Esophagus mucosa (tissue), 1 donor: Measurements from ENCODE around the gene ACBD6. TPM values are rescaled to one million over a fixed set of nuclear protein-coding genes. Genes with fewer than 3 reads are reported as not detected.
"Not testable (repeated sequence)": the region's sequence is repeated elsewhere in the genome, so short reads cannot be mapped to it uniquely, and the experiment has no call there.

Experiments used
- ATAC-seq: fragments of 200-7000 bp; cut with Tn5 transposase; one replicate; pipeline ENCODE4 v1.9.1; 2020
- total RNA-seq: library from RNA; stranded (reverse); gene quantifications from one replicate; pipeline ENCODE4 v1.2.4, GENCODE V29; 2023
- donor health status: DM: yes; HTN: yes; CAD: no.

Gene ACBD6
- total RNA-seq: 24.2 TPM

- ATAC-seq: peak; percentile 93
Measured at GRCh38 chr1:180502361-180503279, at the start of gene ACBD6. Gene ACBD6, minus strand, starts transcription at chr1:180502577. Its CDS starts 311 bp downstream, at chr1:180502266.

GRCh38 chr1:180551997-180552396 lies 49.6 kb upstream of the ACBD6 start:
- no peak for ATAC-seq

- no peak for ATAC-seq
Measured at GRCh38 chr1:180550241-180550640, 47.9 kb upstream of the ACBD6 start.

- ATAC-seq: not testable (repeated sequence)
Measured at GRCh38 chr1:180549770-180550169, 47.4 kb upstream of the ACBD6 start.

- no peak for ATAC-seq
Measured at GRCh38 chr1:180548686-180549317, 46.4 kb upstream of the ACBD6 start.

GRCh38 chr1:180545991-180546390 lies 43.6 kb upstream of the ACBD6 start:
- ATAC-seq: no peak

GRCh38 chr1:180544050-180544449 lies 41.7 kb upstream of the ACBD6 start:
- ATAC-seq: no peak

GRCh38 chr1:180542838-180543145 lies 40.4 kb upstream of the ACBD6 start:
- ATAC-seq: no peak

GRCh38 chr1:180542113-180542837 lies 39.9 kb upstream of the ACBD6 start:
- no peak for ATAC-seq

GRCh38 chr1:180540697-180541594 lies 38.6 kb upstream of the ACBD6 start:
- ATAC-seq: no peak

GRCh38 chr1:180539136-180539535 lies 36.8 kb upstream of the ACBD6 start:
- no peak for ATAC-seq

GRCh38 chr1:180536821-180537372 lies 34.5 kb upstream of the ACBD6 start:
- no peak for ATAC-seq

GRCh38 chr1:180535418-180535999 lies 33.1 kb upstream of the ACBD6 start:
- no peak for ATAC-seq

GRCh38 chr1:180534214-180534613 lies 31.8 kb upstream of the ACBD6 start:
- no peak for ATAC-seq

- peak; percentile 62 for ATAC-seq
Measured at GRCh38 chr1:180533266-180533987, 31.1 kb upstream of the ACBD6 start.

GRCh38 chr1:180532854-180533253 lies 30.5 kb upstream of the ACBD6 start:
- ATAC-seq: no peak

- peak; percentile 87 for ATAC-seq
Measured at GRCh38 chr1:180530501-180530900, 28.1 kb upstream of the ACBD6 start.

- no peak for ATAC-seq
Measured at GRCh38 chr1:180528868-180529470, 26.6 kb upstream of the ACBD6 start.

- no peak for ATAC-seq
Measured at GRCh38 chr1:180527101-180527669, 24.8 kb upstream of the ACBD6 start.

GRCh38 chr1:180525715-180526039 lies 23.3 kb upstream of the ACBD6 start:
- no peak for ATAC-seq
